Right lobe of liver (tissue), 4 donors: ENCODE results near the gene BTBD2.

Experiments
- CTCF ChIP-seq, 4 donors: fragments of 200-600 bp in 3 of 4; fragments of 450-650 bp in 1 of 4; IDR thresholded peaks; one replicate each; pipeline versions ENCODE4 v1.5.1 to v1.8.0; 2016 to 2022; ENCODE audit warnings: antibody characterized with exemption in 4 of 4, mild to moderate bottlenecking in 2 of 4
- POLR2A ChIP-seq: fragments of 450-650 bp; IDR thresholded peaks from one replicate; pipeline ENCODE4 v1.6.1; 2017; ENCODE audit warnings: antibody characterized with exemption, mild to moderate bottlenecking
- donor health status: DM: no; HTN: no; CAD: no.
- donor health status: DM: no; HTN: no; CAD: no.
- donor health status: DM: no; HTN: yes; CAD: no.

- TF ChIP-seq CTCF (IDR thresholded peaks at IDR 0.05) (no peak), POLR2A (no peak)
Observed at GRCh38 chr19:1970003-1970805, 45.3 kb downstream of the BTBD2 start.
